ENCODE data around the gene PIK3C2A. TPM values are rescaled to one million over a fixed set of nuclear protein-coding genes. Genes with fewer than 3 reads are reported as not detected.

The PIK3C2A gene
- polyA plus RNA-seq, 3 donors, result 5.3 to 9.3 (median 6.0) TPM

- H3K27me3 Mint-ChIP-seq (ENCODE audit: low read depth in 3 of 3), result no peaks in the 10 kb centered on the region
- WGBS (ENCODE audit: insufficient coverage), result 100% methylated on average over 2 of the region's 2 CpGs
- H3K4me1 Mint-ChIP-seq, result peaks cover 1% of the 10 kb centered on the region
- H4K20me1 ChIP-seq (ENCODE audit: insufficient read depth, low read length), result peaks cover 7% of the 10 kb centered on the region
- H3K36me3 Mint-ChIP-seq, result peaks cover 19 to 20% of the 10 kb centered on the region in 2 donors
- no peak for TF ChIP-seq CTCF (IDR thresholded peaks at IDR 0.05)
- no peak overlapping the region for H3K9ac ChIP-seq (ENCODE audit: insufficient read depth, low read length, poor library complexity, severe bottlenecking)
- no peak overlapping the region for H3K4me3 Mint-ChIP-seq
- H3K79me2 ChIP-seq (ENCODE audit: insufficient read depth, low read length), result peaks cover 9% of the 10 kb centered on the region
- no peaks in the 10 kb centered on the region for H3K27me3 ChIP-seq (ENCODE audit: control insufficient read depth in 2 of 2, insufficient read depth in 2 of 2, low read length in 2 of 2)
- H3K9me3 Mint-ChIP-seq, result no peaks in the 10 kb centered on the region
- no peaks in the 10 kb centered on the region for H3K9me3 ChIP-seq (replicated peaks in 1 of 2; ENCODE audit: control insufficient read depth in 1 of 2, insufficient read depth in 1 of 2, low read length in 2 of 2)
- no peaks in the 10 kb centered on the region for H3K4me1 ChIP-seq (ENCODE audit: control insufficient read depth in 1 of 2, insufficient read depth in 2 of 2, low read length in 2 of 2)
- intact Hi-C loops (cut with micrococcal nuclease), result no loop called here
- DNase-seq, result no peak
- no peak overlapping the region for H3K27ac Mint-ChIP-seq
- H3K4me2 ChIP-seq (replicated peaks; ENCODE audit: extremely low read depth, low read length, poor library complexity, severe bottlenecking), result no peak overlapping the region
- no peak overlapping the region for H2AFZ ChIP-seq (ENCODE audit: insufficient read depth, low read depth, low read length, poor library complexity, severe bottlenecking)
- H3K27ac ChIP-seq (ENCODE audit: low read depth in 1 of 2, low read length in 2 of 2), result no peak overlapping the region
- no peak overlapping the region for H3K4me3 ChIP-seq (replicated peaks in 1 of 3; ENCODE audit: low read depth in 2 of 3, low read length in 3 of 3)
- H3K36me3 ChIP-seq (replicated peaks in 1 of 2; ENCODE audit: control insufficient read depth in 1 of 2, insufficient read depth in 2 of 2, low read length in 2 of 2), result peaks cover 8 to 14% of the 10 kb centered on the region in 2 donors
Observed at GRCh38 chr11:17173332-17173731, 34.5 kb downstream of the PIK3C2A start.

GRCh38 chr11:17171916-17172315 lies 35.9 kb downstream of the PIK3C2A start:
- Mint-ChIP-seq H3K27ac (peak overlapping the region in 1 of 7 donors; percentile 59), H3K27me3 (ENCODE audit: low read depth in 3 of 3) (no peaks in the 10 kb centered on the region), H3K36me3 (peaks cover 28 to 31% of the 10 kb centered on the region in 2 donors), H3K4me1 (no peaks in the 10 kb centered on the region), H3K4me3 (no peak overlapping the region), H3K9me3 (no peaks in the 10 kb centered on the region)
- H3K9ac ChIP-seq (ENCODE audit: insufficient read depth, low read length, poor library complexity, severe bottlenecking), result no peak overlapping the region
- WGBS (ENCODE audit: insufficient coverage), result no CpG with 5 or more reads among the region's 1 CpG
- no peak overlapping the region for H3K27ac ChIP-seq (ENCODE audit: low read depth in 1 of 2, low read length in 2 of 2)
- H3K36me3 ChIP-seq (replicated peaks in 1 of 2; ENCODE audit: control insufficient read depth in 1 of 2, insufficient read depth in 2 of 2, low read length in 2 of 2), result peaks cover 8 to 24% of the 10 kb centered on the region in 2 donors
- H3K27me3 ChIP-seq (ENCODE audit: control insufficient read depth in 2 of 2, insufficient read depth in 2 of 2, low read length in 2 of 2), result no peaks in the 10 kb centered on the region
- H3K79me2 ChIP-seq (ENCODE audit: insufficient read depth, low read length), result peaks cover 9% of the 10 kb centered on the region
- H3K4me2 ChIP-seq (replicated peaks; ENCODE audit: extremely low read depth, low read length, poor library complexity, severe bottlenecking), result no peak overlapping the region
- no peak for TF ChIP-seq CTCF (IDR thresholded peaks at IDR 0.05)
- no peak overlapping the region for H2AFZ ChIP-seq (ENCODE audit: insufficient read depth, low read depth, low read length, poor library complexity, severe bottlenecking)
- H3K9me3 ChIP-seq (replicated peaks in 1 of 2; ENCODE audit: control insufficient read depth in 1 of 2, insufficient read depth in 1 of 2, low read length in 2 of 2), result no peaks in the 10 kb centered on the region
- H3K4me1 ChIP-seq (ENCODE audit: control insufficient read depth in 1 of 2, insufficient read depth in 2 of 2, low read length in 2 of 2), result no peaks in the 10 kb centered on the region
- H3K4me3 ChIP-seq (replicated peaks in 1 of 3; ENCODE audit: low read depth in 2 of 3, low read length in 3 of 3), result no peak overlapping the region
- DNase-seq, result no peak
- intact Hi-C loops (cut with micrococcal nuclease), result no loop called here
- peaks cover 7% of the 10 kb centered on the region for H4K20me1 ChIP-seq (ENCODE audit: insufficient read depth, low read length)
